Left hindlimb (tissue), 1 donor: Measurements from ENCODE around the gene LHX3.
"Not testable (repeated sequence)": the region's sequence is repeated elsewhere in the genome, so short reads cannot be mapped to it uniquely, and the experiment has no call there.

Source experiments
- DNase-seq: peaks from one replicate; pipeline ENCODE4 v3.0.0-alpha.2; 2018

The LHX3 gene

DNA sequence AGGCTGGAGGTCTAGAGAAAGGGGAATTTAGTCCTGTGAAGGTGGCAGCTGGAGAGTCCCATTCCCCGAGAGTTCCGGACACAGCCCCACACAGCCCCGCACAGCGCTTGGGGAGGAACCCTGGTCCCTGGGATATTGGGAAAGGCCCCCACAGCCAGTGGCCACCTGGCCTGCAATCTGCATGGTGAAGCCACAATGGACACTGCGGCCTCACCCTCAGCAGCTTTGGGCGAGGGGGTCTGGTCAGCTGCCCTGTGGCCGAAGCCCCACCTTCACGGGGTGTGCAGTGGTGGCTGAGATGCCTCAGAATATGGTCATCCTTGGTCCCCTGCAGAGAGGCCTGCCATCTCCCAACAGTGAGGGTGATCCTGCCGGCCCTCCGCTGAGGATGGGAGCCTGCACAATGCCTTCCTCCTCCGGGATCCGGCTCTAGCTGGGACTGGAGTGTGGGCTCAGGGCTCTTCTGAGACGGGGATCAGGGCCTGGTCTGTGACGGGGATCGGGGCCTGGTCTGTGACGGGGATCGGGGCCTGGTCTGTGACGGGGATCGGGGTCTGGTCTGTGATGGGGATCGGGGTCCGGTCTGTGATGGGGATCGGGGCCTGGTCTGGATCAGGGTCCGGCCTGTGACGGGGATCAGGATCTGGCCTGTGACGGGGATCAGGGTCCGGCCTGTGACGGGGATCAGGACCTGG is 52.9 kb downstream of the LHX3 start:
- DNase-seq: no peak

DNA sequence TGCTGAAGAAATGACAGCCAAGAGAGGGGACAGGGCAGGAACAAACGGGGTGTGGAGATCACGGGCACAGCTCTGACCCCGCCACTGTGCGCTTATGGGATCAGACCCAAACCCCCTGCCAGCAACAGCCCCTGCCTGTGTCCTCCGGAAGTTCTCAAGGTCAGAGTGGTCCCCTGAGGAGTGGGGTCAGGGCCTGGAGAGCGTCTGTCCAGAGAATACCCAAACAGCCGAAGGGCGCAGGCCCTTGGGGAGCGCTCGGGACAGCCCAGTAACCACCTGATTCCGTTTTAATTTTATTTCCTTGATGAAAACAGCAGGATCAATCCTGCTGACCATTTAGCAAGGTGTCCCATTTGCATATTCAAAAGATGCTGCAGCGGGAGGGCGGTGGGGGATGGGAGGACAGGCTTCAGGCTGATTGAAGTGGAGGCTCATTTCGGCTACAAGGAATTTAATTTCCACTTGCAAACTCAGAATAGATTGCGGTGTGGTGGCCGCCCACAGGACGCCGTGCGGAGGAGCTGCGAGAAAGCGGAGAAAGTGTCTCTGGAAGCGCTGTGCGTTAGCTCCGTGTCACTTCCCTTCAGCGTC is 53.6 kb downstream of the LHX3 start:
- DNase-seq: no peak

DNA sequence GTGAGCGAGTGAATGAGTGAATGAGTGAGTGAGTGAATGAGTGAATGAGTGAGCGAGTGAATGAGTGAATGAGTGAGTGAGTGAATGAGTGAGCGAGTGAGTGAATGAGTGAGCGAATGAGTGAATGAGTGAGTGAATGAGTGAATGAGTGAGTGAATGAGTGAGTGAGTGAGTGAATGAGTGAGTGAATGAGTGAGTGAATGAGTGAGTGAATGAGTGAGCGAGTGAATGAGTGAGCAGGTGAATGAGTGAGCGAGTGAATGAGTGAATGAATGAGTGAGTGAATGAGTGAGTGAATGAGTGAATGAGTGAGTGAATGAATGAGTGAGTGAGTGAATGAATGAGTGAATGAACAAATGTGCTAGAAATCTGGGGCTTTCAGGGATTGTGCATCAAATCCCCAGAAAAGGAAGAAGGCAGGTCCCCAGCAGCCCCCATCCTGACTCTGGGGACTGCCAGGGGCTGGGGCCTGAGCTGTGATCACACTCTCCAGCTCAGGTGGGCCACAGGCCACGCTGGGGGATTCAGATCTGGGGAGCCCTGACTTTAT is 54.2 kb downstream of the LHX3 start:
- DNase-seq: not testable (repeated sequence)

DNA sequence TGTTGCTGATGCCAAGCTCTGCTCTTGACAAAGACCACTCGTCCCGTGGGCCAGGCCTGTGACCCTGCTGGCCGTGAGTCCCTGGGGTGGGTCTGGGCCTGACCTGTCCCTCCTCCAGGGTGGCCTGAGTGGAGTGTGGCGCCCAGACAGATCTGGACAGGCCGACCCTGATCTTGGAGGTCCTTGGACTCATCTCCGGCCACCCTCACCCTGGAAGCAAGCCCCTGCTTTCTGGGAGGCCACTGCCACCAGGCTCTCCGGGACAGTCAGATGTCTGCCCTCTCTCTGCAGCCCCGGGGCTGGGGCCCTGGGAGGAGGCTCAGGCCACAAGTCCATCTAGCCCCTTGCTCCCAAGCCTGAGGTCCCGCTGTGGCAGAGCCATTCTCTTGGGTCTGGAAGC is 55.1 kb downstream of the LHX3 start:
- DNase-seq: no peak

DNA sequence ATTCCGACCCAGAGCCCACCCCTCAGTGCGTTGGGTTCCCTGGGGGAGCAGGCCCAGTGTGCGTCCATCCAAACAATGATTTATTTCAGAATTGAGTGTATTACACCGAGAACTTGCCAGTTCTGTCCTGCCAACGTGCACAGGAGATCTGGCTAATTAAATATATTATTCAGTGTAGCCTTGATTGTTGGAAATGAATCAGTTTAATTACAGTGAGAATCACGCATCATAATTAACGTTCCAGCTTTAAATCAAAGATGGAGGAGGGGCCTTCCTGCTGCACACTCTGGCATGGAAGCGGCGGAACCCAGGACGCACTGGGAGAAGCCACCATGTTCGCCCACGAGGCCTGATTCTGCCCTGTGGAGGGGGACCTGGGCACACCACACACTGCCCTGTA is 55.6 kb downstream of the LHX3 start:
- no peak for DNase-seq

DNA sequence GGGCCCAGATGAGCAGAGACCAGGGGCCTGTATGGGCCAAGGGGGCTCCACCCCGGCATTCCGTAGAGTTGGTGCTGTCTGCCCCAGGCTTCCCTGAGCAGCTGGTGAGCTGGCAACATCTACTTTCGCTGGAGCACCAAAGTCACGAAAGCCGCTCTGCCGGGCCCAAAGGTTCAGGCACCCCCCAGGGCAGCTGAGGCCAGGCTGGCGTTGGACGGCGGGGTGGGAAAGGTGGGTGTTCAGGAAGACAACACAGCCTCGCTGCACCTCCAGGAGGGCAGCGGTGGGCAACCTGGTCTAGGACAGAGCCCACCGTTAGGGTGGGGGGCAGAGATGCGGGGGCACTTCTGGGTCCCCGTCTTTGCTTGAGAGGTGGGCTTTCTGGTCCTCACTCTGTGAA is 56.2 kb downstream of the LHX3 start:
- no peak for DNase-seq

DNA sequence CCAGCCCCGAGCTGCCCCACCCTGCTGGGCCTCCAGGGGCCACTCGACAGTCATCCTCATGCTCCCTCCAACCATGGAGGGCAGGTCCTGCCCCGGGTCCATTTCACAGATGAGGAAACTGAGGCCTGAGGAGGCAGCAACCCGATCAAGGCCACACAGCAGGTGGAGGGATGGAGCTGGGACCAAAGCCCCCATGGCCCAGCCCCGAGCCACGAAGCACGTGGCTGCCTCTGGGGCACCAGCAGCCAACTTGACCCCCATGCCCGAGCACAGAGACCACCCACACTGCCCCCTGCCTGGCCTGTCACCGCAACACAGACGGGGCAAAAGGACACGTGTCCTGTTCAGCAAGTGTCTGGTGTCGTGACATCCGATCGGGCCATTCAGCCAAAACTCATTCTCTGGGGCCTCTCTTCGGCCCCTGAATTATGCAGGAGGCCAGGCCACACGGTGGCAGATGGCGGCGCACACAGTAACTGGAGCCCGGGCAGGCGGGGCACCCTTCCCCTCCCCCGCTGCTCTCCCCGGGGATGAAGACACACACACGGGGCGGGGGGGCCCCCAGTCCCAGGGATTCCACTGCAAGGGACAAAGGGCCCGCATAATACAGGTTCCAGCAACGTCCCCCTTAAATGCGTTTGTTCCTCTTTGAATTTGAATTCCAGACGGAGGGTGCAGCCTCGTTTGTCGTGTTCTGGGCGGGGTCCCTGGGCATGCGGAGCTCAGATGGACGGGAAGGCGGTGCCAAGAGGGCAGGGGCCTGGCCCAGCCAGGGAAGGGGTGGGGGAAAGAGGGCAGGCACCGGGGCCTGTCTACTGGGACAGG is 56.8 kb downstream of the LHX3 start:
- DNase-seq: no peak

DNA sequence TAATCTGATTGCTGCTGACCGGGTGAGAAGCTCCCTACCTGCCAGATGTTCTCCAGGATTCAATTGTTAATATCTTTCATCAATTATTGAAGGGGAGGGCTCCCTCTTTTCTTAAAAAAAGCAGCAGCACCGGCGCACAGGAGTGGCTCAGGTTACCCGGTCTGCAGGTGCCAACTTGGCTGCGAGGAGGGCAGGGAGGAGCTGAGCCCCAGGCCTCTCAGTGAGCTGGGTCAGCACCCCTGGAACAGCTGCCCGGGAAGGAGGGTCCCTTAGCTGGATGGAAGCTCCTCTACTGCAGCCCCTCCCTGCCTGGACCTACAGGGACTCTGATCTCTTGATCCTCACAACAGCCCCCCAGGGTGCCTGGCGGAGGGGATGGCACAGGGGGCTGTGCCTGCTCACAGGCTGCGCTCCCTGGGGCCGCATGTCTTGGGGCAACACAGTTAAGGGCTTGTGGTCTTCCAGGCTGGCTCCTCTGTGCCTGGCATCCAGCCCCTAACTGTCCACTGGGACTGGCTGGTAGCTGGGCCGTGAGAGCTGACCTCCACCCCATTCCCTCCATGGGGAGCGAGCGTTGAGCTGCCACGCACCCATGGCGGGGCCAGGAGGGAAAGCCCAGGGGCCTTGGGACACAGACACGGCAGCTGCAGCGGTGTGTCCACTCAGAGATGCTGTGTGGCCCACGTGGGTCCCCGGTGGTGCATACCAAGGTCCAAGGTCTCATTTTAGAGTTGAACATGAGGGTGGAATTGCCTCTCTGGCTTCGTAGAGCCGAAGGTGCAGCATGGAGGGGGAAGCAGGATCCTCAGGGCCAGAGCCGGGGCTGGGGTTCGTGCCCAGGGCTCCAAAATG is 57.7 kb downstream of the LHX3 start:
- no peak for DNase-seq
